ENCODE data around the gene CBFB. TPM values are rescaled to one million over a fixed set of nuclear protein-coding genes. Genes with fewer than 3 reads are reported as not detected.

Gene CBFB
- total and polyA plus RNA-seq, 9 of the 15 experiments (the other 6 are each of a cell fraction or from before 2014, with no cell fraction given): 22.0 to 112 (median 66.5) TPM

- Histone ChIP-seq H3K36me3 (ENCODE audit: control insufficient read depth, insufficient read depth, low read length) (no peaks in the 10 kb centered on the region), H3K27me3 (ENCODE audit: control insufficient read depth in 2 of 2, insufficient read depth in 2 of 2, low read length in 2 of 2) (no peaks in the 10 kb centered on the region), H3K9ac (ENCODE audit: insufficient read depth in 1 of 2, low read depth in 2 of 2, low read length in 2 of 2) (no peak overlapping the region), H3K27ac (ENCODE audit: extremely low read depth, low read depth, low read length) (no peak overlapping the region), H4K20me1 (replicated peaks; ENCODE audit: control insufficient read depth, insufficient read depth, low read length) (no peaks in the 10 kb centered on the region), H3K9me3 (replicated peaks; ENCODE audit: control insufficient read depth, insufficient read depth, low read depth, low read length) (no peaks in the 10 kb centered on the region), H3K4me3 (no peak overlapping the region), H2AFZ (ENCODE audit: low read depth, low read length) (no peak overlapping the region), H3K9me1 (ENCODE audit: control insufficient read depth, insufficient read depth, low read length) (no peaks in the 10 kb centered on the region), H3K79me2 (ENCODE audit: control insufficient read depth, insufficient read depth, low read length) (no peaks in the 10 kb centered on the region), H3K4me2 (ENCODE audit: insufficient read depth, low read length) (no peak overlapping the region), H3K4me1 (replicated peaks in 1 of 2; ENCODE audit: control insufficient read depth in 2 of 2, insufficient read depth in 2 of 2, low read length in 2 of 2) (peaks cover 4 to 19% of the 10 kb centered on the region in 2 experiments; a peak in 4 of 5 replicates)
- no TSS peak for BruUV-seq (replicated peaks)
- POLR2A ChIA-PET: no interaction called here
- FAIRE-seq: peak; percentile 15
- in situ Hi-C loops (cut with MboI) (loop anchor here (5.0 kb wide), 2 partner anchors 77 to 142 kb away; partner anchors contain the start of genes FBXL8 and TRADD), intact Hi-C loops (cut with micrococcal nuclease) (loop anchor here (1.0 to 10.0 kb wide), 5 partner anchors 38 to 389 kb away; partner anchors contain the start of gene MATCAP1)
- CTCF ChIA-PET (ENCODE audit: low intra/inter-chr PET ratio): interaction anchor here (0.7 to 3.0 kb wide), 5 partner anchors 38 to 140 kb away, joined by 3 to 21 read pairs (median 9); partner anchors contain the start of gene CES3
- WGBS (ENCODE audit: insufficient coverage, low coverage, missing lambda C conversion rate): 65% methylated on average over 9 of the region's 9 CpGs
- no peak for ATAC-seq
- peak in 1 of 4 experiments; percentile 37 for DNase-seq (ENCODE audit: extremely low read depth in 1 of 4, low spot score in 3 of 4)
- TF ChIP-seq CTBP1 (IDR thresholded peaks at IDR 0.05; ENCODE audit: borderline replicate concordance): 0 out of 2 replicates have a peak, but pooled peaks have one; percentile 6
- TF ChIP-seq REST (IDR thresholded peaks at IDR 0.05; ENCODE audit: borderline replicate concordance): peak; percentile 71
- no peak for TF ChIP-seq REST (CRISPR knock-in tag; IDR thresholded peaks at IDR 0.05; ENCODE audit: low read depth)
- no peak for TF ChIP-seq TFE3 (CRISPR knock-in tag; IDR thresholded peaks at IDR 0.05)
- TF ChIP-seq ZNF431 (CRISPR knock-in tag; IDR thresholded peaks at IDR 0.05): no peak
- TF ChIP-seq SMC3 (conservative IDR thresholded peaks at IDR 0.05; ENCODE audit: insufficient read depth, low read depth, low read length): 0 out of 2 replicates have a peak, but pooled peaks have one; percentile 30
- peak; percentile 32 to 66 (median 49); a peak in 4 of 6 replicates for TF ChIP-seq CTCF (IDR thresholded peaks at IDR 0.05 in 2 of 3, conservative IDR thresholded peaks at IDR 0.05 in 1 of 3; ENCODE audit: insufficient read depth in 2 of 3, low read depth in 1 of 3, low read length in 3 of 3)
- peak in 1 of 2 experiments; percentile 64; a peak in 3 of 4 replicates for TF ChIP-seq RAD21 (CRISPR knock-in tag; conservative IDR thresholded peaks at IDR 0.05 in 1 of 2, IDR thresholded peaks at IDR 0.05 in 1 of 2)
- TF ChIP-seq ARID2 (IDR thresholded peaks at IDR 0.05): peak; percentile 52; the same call in 1 of the 2 replicates
- no peak for TF ChIP-seq C11orf30 (IDR thresholded peaks at IDR 0.05; ENCODE audit: low read depth)
Measured at GRCh38 chr16:67015313-67015731, 13.6 kb upstream of the CBFB start.
